Body of pancreas (tissue), 4 donors: ENCODE results near the gene MRRF. TPM values are rescaled to one million over a fixed set of nuclear protein-coding genes. Genes with fewer than 3 reads are reported as not detected.

Experiments used
- ATAC-seq: fragments of 150-250 bp; one replicate; pipeline ENCODE4 v1.9.1; 2016
- DNase-seq, 4 donors: peaks; one replicate each; pipeline ENCODE4 v3.0.0-alpha.2; 2019
- H3K27ac ChIP-seq, 4 donors: fragments of 200-600 bp; sonication (generic); 1 replicate in 3 of 4; 2 replicates in 1 of 4; pipeline versions ENCODE4 v1.5.1 to v1.6.1; 2016 to 2019; ENCODE audit warnings: mild to moderate bottlenecking in 1 of 4, mixed read lengths in 1 of 4, moderate library complexity in 1 of 4
- H3K27me3 ChIP-seq, 2 donors: fragments of 200-600 bp; sonication (generic); one replicate each; pipeline ENCODE4 v1.6.0; 2016; ENCODE audit warnings: mild to moderate bottlenecking in 1 of 2
- H3K36me3 ChIP-seq, 2 donors: fragments of 200-600 bp; sonication (generic); replicated peaks in 1 of 2; 2 replicates each; pipeline ENCODE4 v1.5.1; 2016; ENCODE audit warnings: low read depth in 2 of 2; ENCODE audit not compliant: insufficient read depth in 1 of 2
- H3K4me1 ChIP-seq: fragments of 200-600 bp; sonication (generic); one replicate; pipeline ENCODE4 v1.6.0; 2016
- H3K4me3 ChIP-seq, 2 donors: fragments of 200-600 bp; sonication (generic); 1 replicate in 1 of 2; 2 replicates in 1 of 2; pipeline ENCODE4 v1.5.1; 2016 to 2019
- H3K9me3 ChIP-seq, 3 donors: fragments of 200-600 bp; sonication (generic); 1 replicate in 2 of 3; 2 replicates in 1 of 3; pipeline ENCODE4 v1.5.1; 2016
- POLR2A ChIP-seq, 3 donors: fragments of 450-650 bp; IDR thresholded peaks; one replicate each; pipeline ENCODE4 v1.6.1; 2016; ENCODE audit warnings: antibody characterized with exemption in 3 of 3, mild to moderate bottlenecking in 2 of 3
- WGBS, 2 donors: methylation state at CpG; one replicate each; pipeline ENCODE4 v1.1.5; 2017; 5-methylcytosine and 5-hydroxymethylcytosine counted together
- intact Hi-C: fragments of 100-400 bp; cut with DNase I; formaldehyde crosslinking; loops from one replicate; pipeline ENCODE4 v1.15.1; 2023
- total RNA-seq, 2 donors: library from RNA; depleted of rRNA; stranded (reverse); fragments of >200 nt; gene quantifications; one replicate each; pipeline ENCODE4 v1.1.0, GENCODE V29; 2016
- TF ChIP-seq, protein P1 (sequence below), 7 experiments: fragments of 450-650 bp in 4 of 7; fragments of 200-600 bp in 3 of 7; sonication (generic) in 3 of 7; IDR thresholded peaks; one replicate each; pipeline ENCODE4 v1.5.1; 2016 to 2019; ENCODE audit warnings: antibody characterized with exemption in 7 of 7

The MRRF gene
- total RNA-seq, 2 donors from 2014 or later: 11.9 to 13.5 TPM

DNA sequence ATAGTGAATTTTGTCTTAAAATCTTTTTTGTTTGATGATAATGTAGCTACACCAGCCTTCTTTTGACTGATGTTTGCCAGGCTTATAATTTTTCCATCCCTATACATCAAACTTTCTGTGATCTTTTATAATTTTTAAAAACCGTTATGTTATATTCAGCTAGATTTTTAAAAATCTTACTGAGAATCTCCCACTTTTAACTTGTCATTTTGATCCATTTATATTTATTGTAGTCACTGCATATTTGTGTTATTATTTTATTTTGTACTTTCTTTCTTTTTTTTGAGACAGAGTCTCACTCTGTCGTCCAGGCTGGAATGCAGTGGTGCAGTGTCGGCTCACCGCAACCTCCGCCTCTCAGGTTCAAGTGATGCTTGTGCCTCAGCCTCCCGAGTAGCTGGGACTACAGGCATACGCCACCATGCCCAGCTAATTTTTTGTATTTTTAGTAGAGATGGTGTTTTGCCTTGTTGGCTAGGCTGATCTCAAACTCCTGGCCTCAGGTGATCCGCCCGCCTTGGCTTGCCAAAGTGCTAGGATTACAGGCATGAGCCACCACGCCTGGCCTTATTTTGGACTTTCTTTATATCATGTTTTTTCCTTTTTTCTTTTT is 12.7 kb downstream of the MRRF start:
- H3K4me1 ChIP-seq: no peaks in the 10 kb centered on the region
- ATAC-seq (no peak), DNase-seq (no peak)
- H3K36me3 ChIP-seq: peaks cover 0 to 5% of the 10 kb centered on the region in 2 donors
- H3K27me3 ChIP-seq: no peaks in the 10 kb centered on the region
- intact Hi-C loops: no loop called here
- TF ChIP-seq, protein P1, sequence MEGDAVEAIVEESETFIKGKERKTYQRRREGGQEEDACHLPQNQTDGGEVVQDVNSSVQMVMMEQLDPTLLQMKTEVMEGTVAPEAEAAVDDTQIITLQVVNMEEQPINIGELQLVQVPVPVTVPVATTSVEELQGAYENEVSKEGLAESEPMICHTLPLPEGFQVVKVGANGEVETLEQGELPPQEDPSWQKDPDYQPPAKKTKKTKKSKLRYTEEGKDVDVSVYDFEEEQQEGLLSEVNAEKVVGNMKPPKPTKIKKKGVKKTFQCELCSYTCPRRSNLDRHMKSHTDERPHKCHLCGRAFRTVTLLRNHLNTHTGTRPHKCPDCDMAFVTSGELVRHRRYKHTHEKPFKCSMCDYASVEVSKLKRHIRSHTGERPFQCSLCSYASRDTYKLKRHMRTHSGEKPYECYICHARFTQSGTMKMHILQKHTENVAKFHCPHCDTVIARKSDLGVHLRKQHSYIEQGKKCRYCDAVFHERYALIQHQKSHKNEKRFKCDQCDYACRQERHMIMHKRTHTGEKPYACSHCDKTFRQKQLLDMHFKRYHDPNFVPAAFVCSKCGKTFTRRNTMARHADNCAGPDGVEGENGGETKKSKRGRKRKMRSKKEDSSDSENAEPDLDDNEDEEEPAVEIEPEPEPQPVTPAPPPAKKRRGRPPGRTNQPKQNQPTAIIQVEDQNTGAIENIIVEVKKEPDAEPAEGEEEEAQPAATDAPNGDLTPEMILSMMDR (IDR thresholded peaks at IDR 0.05): no peak
- TF ChIP-seq POLR2A (IDR thresholded peaks at IDR 0.05): no peak
- H3K27ac ChIP-seq: no peak overlapping the region
- H3K4me3 ChIP-seq: no peak overlapping the region
- 97 to 99% methylated on average over 10 of the region's 10 CpGs for WGBS, 2 donors
- no peaks in the 10 kb centered on the region for H3K9me3 ChIP-seq

- 92 to 93% methylated on average over 5 of the region's 5 CpGs for WGBS, 2 donors
- DNase-seq (no peak), ATAC-seq (no peak)
- Histone ChIP-seq H3K27me3 (no peaks in the 10 kb centered on the region), H3K4me1 (no peaks in the 10 kb centered on the region), H3K4me3 (no peak overlapping the region), H3K9me3 (no peaks in the 10 kb centered on the region), H3K36me3 (peaks cover 2 to 7% of the 10 kb centered on the region in 2 donors), H3K27ac (no peak overlapping the region)
- TF ChIP-seq, protein P1 (IDR thresholded peaks at IDR 0.05): no peak
- TF ChIP-seq POLR2A (IDR thresholded peaks at IDR 0.05): no peak
- intact Hi-C loops: no loop called here
Observed at GRCh38 chr9:122281368-122281767, 16.7 kb downstream of the MRRF start.

DNA sequence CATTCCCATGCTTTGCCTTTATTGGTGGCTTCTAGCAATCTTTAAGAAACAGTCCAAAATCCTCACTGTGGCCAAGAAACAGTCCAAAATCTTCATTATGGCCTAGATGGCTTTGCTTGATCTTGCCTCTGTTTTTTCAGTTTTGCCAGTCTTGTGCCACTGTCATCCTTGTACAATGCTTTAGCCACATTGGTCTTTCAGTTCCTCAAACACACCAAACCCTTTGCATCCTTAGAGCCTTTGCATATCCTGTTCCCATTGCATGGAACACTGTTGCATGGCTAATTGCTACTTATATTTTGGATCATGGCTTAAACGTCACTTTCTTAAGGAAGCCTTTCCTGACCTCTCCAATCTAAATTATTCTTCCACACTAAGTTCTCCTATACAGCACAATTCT is 22.1 kb downstream of the MRRF start:
- ATAC-seq: no peak
- peaks cover 4 to 7% of the 10 kb centered on the region in 2 donors for H3K36me3 ChIP-seq
- H3K9me3 ChIP-seq: no peaks in the 10 kb centered on the region
- WGBS, 2 donors: 74 to 81% methylated on average over 1 of the region's 1 CpG
- no peak for DNase-seq
- H3K27ac ChIP-seq: no peak overlapping the region
- intact Hi-C loops: no loop called here
- peaks cover 3% of the 10 kb centered on the region for H3K4me1 ChIP-seq
- H3K27me3 ChIP-seq: no peaks in the 10 kb centered on the region
- no peak for TF ChIP-seq POLR2A (IDR thresholded peaks at IDR 0.05)
- TF ChIP-seq, protein P1 (IDR thresholded peaks at IDR 0.05): no peak
- H3K4me3 ChIP-seq: no peak overlapping the region

- 73 to 89% methylated on average over 1 of the region's 1 CpG for WGBS, 2 donors
- H3K4me3 ChIP-seq: no peak overlapping the region
- H3K27ac ChIP-seq: no peak overlapping the region
- no peaks in the 10 kb centered on the region for H3K9me3 ChIP-seq
- TF ChIP-seq, protein P1 (IDR thresholded peaks at IDR 0.05): no peak
- no peak for TF ChIP-seq POLR2A (IDR thresholded peaks at IDR 0.05)
- no peak for DNase-seq
- intact Hi-C loops: no loop called here
- no peaks in the 10 kb centered on the region for H3K27me3 ChIP-seq
- peaks cover 4 to 7% of the 10 kb centered on the region in 2 donors for H3K36me3 ChIP-seq
- H3K4me1 ChIP-seq: peaks cover 4% of the 10 kb centered on the region
- no peak for ATAC-seq
Observed at GRCh38 chr9:122287214-122287720, 22.6 kb downstream of the MRRF start.

DNA sequence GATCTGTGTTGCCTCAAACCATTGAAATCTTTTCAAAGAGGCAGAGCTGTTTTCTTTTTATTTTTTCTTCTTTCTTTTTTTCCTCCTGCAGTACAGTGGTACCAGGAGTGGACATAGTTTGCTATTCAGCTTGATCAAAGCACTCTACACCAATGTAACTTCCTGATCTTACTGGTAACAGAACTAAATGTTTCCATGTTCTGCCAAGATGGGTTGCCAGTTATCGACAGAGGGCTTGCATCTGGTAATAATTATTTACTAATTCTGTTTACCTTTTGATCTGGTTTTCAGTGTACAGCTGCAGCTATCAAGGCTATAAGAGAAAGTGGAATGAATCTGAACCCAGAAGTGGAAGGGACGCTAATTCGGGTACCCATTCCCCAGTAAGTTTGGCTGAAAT is 26.8 kb downstream of the MRRF start:
- no peaks in the 10 kb centered on the region for H3K27me3 ChIP-seq
- DNase-seq (no peak), ATAC-seq (no peak)
- peaks cover 0 to 4% of the 10 kb centered on the region in 2 donors for H3K36me3 ChIP-seq
- intact Hi-C loops: no loop called here
- WGBS, 2 donors: 56 to 66% methylated on average over 3 of the region's 3 CpGs
- H3K27ac ChIP-seq: no peak overlapping the region
- TF ChIP-seq, protein P1 (IDR thresholded peaks at IDR 0.05): no peak
- TF ChIP-seq POLR2A (IDR thresholded peaks at IDR 0.05): no peak
- H3K9me3 ChIP-seq: no peaks in the 10 kb centered on the region
- H3K4me3 ChIP-seq: no peak overlapping the region
- peaks cover 4% of the 10 kb centered on the region for H3K4me1 ChIP-seq
